GM12878 (cell line): Measurements from ENCODE around the gene STK32A. TPM values are rescaled to one million over a fixed set of nuclear protein-coding genes. Genes with fewer than 3 reads are reported as not detected.

ENCODE experiments used
- BCL3 ChIP-seq: IDR thresholded peaks from 2 replicates; pipeline ENCODE4 v1.6.1; 2011; ENCODE audit warnings: borderline replicate concordance, low read depth, mild to moderate bottlenecking, moderate library complexity, low read length; ENCODE audit not compliant: insufficient read depth, poor library complexity, severe bottlenecking
- CREM ChIP-seq: IDR thresholded peaks from 2 replicates; pipeline ENCODE4 v1.6.1; 2014; ENCODE audit warnings: antibody characterized with exemption, low read depth
- E4F1 ChIP-seq: fragments of 450-650 bp; IDR thresholded peaks from 2 replicates; pipeline ENCODE4 v1.6.1; 2018; ENCODE audit warnings: borderline replicate concordance, mild to moderate bottlenecking; ENCODE audit not compliant: partially characterized antibody
- IRF3 ChIP-seq: fragments of 450-650 bp; IDR thresholded peaks from 2 replicates; pipeline ENCODE4 v1.6.1; 2014; ENCODE audit warnings: mild to moderate bottlenecking
- MLLT1 ChIP-seq: fragments of 450-650 bp; IDR thresholded peaks from 2 replicates; pipeline ENCODE4 v1.6.1; 2016; ENCODE audit warnings: mild to moderate bottlenecking
- PKNOX1 ChIP-seq: fragments of 450-650 bp; IDR thresholded peaks from 2 replicates; pipeline ENCODE4 v1.6.1; 2016; ENCODE audit warnings: mild to moderate bottlenecking
- RBBP5 ChIP-seq: fragments of 200-600 bp; sonication (generic); conservative IDR thresholded peaks from 2 replicates; pipeline ENCODE4 v1.6.1; 2016
- RFX5 ChIP-seq: IDR thresholded peaks from 2 replicates; pipeline ENCODE4 v1.6.1; 2011; ENCODE audit warnings: low read depth, low read length, improper control_type of control experiment
- polyA plus RNA-seq, 11 experiments: library from polyadenylated mRNA; depleted of rRNA in 4 of 11; unstranded in 6 of 11; stranded (reverse) in 5 of 11; fragments of >200 nt; fragmentation: Nextera tagmentation in 4 of 11; fragmentation: Illumina TruSeq in 1 of 11; extraction: Ambion mirVana in 4 of 11; extraction: Trizol in 1 of 11; gene quantifications; 1 replicate in 1 of 11; 2 replicates in 10 of 11; pipeline versions ENCODE4 v1.2.1 to v1.2.3, GENCODE V29; 2011 to 2016; ENCODE audit warnings: inconsistent platforms in 2 of 11, missing spikeins in 2 of 11, low read depth in 1 of 11
- total RNA-seq, 4 experiments: library from RNA; depleted of rRNA in 3 of 4; stranded (reverse); fragments of >200 nt in 3 of 4; fragmentation: Illumina TruSeq in 1 of 4; extraction: Trizol in 1 of 4; gene quantifications; 2 replicates each; pipeline versions ENCODE4 v1.2.1 to v1.2.3, GENCODE V29; 2013 to 2021

The STK32A gene
- total and polyA plus RNA-seq, 10 of the 15 experiments (the other 5 are each of a cell fraction or from before 2014, with no cell fraction given): under 0.01 to 0.10 TPM; not detected in 8

- TF ChIP-seq PKNOX1 (no peak), IRF3 (no peak), MLLT1 (no peak), RFX5 (no peak), RBBP5 (no peak), E4F1 (no peak), BCL3 (no peak), CREM (no peak)
These were observed 166.1 kb downstream of the STK32A start (continued) for GRCh38 chr5:147400881-147401280.
